Right lobe of liver (tissue), 6 donors: ENCODE results near the gene ADGRB3. TPM values are rescaled to one million over a fixed set of nuclear protein-coding genes. Genes with fewer than 3 reads are reported as not detected.

Experiments used
- ATAC-seq, 4 donors: fragments of 200-7000 bp; cut with Tn5 transposase; one replicate each; pipeline ENCODE4 v1.9.1; 2020; ENCODE audit warnings: mild to moderate bottlenecking in 4 of 4, moderate library complexity in 4 of 4
- DNase-seq, 3 donors: peaks; one replicate each; pipeline ENCODE4 v3.0.0-alpha.2; 2020
- H3K27ac ChIP-seq, 3 donors: fragments of 200-600 bp; one replicate each; pipeline ENCODE4 v1.8.0; 2022
- H3K27me3 ChIP-seq, 2 donors: fragments of 200-600 bp; one replicate each; pipeline ENCODE4 v1.8.0; 2022
- H3K36me3 ChIP-seq, 4 donors: fragments of 200-600 bp; sonication (generic) in 1 of 4; one replicate each; pipeline versions ENCODE4 v1.5.1 to v1.8.0; 2017 to 2022; ENCODE audit warnings: control low read depth in 1 of 4
- H3K4me1 ChIP-seq, 4 donors: fragments of 200-600 bp; sonication (generic) in 1 of 4; one replicate each; pipeline versions ENCODE4 v1.5.1 to v1.8.0; 2017 to 2022; ENCODE audit warnings: control low read depth in 1 of 4
- H3K4me3 ChIP-seq, 3 donors: fragments of 200-600 bp; one replicate each; pipeline ENCODE4 v1.8.0; 2022
- H3K9me3 ChIP-seq, 4 donors: fragments of 200-600 bp; sonication (generic) in 1 of 4; one replicate each; pipeline versions ENCODE4 v1.5.1 to v1.8.0; 2017 to 2022; ENCODE audit warnings: control low read depth in 1 of 4
- POLR2A ChIP-seq: fragments of 450-650 bp; IDR thresholded peaks from one replicate; pipeline ENCODE4 v1.6.1; 2017; ENCODE audit warnings: antibody characterized with exemption, mild to moderate bottlenecking
- WGBS: methylation state at CpG from one replicate; pipeline ENCODE4 v1.1.6; 2018; ENCODE audit warnings: low coverage, low lambda C conversion rate; ENCODE audit not compliant: insufficient coverage; ENCODE audit errors: missing lambda C conversion rate; 5-methylcytosine and 5-hydroxymethylcytosine counted together
- intact Hi-C, 2 donors: fragments of 100-400 bp; cut with DNase I; formaldehyde crosslinking; loops; one replicate each; pipeline versions ENCODE4 v1.11.2 to v1.14.1; 2022
- total RNA-seq, 6 experiments: library from RNA; depleted of rRNA in 2 of 6; stranded (reverse); fragments of >200 nt in 2 of 6; fragmentation: NEBNext Ultra II Directional in 3 of 6; extraction: Animal tissue kit (Norgen Biotek cat#: 25700) in 3 of 6; gene quantifications; one replicate each; pipeline versions ENCODE4 v1.1.0 to v1.2.4, GENCODE V29; 2016 to 2023
- TF ChIP-seq, protein P1 (sequence below), 4 donors: fragments of 200-600 bp in 3 of 4; fragments of 450-650 bp in 1 of 4; IDR thresholded peaks; one replicate each; pipeline versions ENCODE4 v1.5.1 to v1.8.0; 2016 to 2022; ENCODE audit warnings: antibody characterized with exemption in 4 of 4, mild to moderate bottlenecking in 2 of 4
- donor health status: DM: no; HTN: yes; CAD: no.
- donor health status: DM: no; HTN: no; CAD: no.
- donor health status: DM: no; HTN: no; CAD: no.
- donor health status: DM: no; HTN: yes; CAD: no.
- donor health status: DM: no; HTN: yes; CAD: no.

Gene ADGRB3
- total RNA-seq, 6 experiments from 2014 or later: 0.18 to 0.42 (median 0.24) TPM

DNA sequence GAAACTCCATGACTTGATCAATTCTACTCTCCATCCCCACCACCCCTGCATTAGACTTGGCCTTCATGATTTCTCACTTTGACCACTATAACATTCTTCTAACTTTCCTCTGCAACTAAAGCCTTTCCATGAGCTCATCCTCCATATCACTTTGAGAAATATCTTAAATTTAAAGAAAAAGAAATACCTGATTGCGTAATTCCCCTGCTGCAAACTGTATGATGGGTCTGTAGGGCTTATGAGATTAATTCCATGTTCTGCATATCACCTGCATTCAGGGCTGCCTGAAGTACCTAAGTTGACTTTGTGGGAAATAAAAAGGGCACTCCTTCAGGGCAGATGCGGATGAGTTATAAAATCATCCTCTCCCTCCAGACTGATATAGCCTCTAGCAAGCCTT is 611.9 kb downstream of the ADGRB3 start:
- no peaks in the 10 kb centered on the region for H3K36me3 ChIP-seq
- TF ChIP-seq, protein P1, sequence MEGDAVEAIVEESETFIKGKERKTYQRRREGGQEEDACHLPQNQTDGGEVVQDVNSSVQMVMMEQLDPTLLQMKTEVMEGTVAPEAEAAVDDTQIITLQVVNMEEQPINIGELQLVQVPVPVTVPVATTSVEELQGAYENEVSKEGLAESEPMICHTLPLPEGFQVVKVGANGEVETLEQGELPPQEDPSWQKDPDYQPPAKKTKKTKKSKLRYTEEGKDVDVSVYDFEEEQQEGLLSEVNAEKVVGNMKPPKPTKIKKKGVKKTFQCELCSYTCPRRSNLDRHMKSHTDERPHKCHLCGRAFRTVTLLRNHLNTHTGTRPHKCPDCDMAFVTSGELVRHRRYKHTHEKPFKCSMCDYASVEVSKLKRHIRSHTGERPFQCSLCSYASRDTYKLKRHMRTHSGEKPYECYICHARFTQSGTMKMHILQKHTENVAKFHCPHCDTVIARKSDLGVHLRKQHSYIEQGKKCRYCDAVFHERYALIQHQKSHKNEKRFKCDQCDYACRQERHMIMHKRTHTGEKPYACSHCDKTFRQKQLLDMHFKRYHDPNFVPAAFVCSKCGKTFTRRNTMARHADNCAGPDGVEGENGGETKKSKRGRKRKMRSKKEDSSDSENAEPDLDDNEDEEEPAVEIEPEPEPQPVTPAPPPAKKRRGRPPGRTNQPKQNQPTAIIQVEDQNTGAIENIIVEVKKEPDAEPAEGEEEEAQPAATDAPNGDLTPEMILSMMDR (IDR thresholded peaks at IDR 0.05): no peak
- TF ChIP-seq POLR2A: no peak
- intact Hi-C loops: no loop called here
- no peaks in the 10 kb centered on the region for H3K9me3 ChIP-seq
- ATAC-seq (no peak), DNase-seq (no peak)
- H3K4me3 ChIP-seq: no peak overlapping the region
- no peak overlapping the region for H3K27ac ChIP-seq
- no peaks in the 10 kb centered on the region for H3K4me1 ChIP-seq
- no peaks in the 10 kb centered on the region for H3K27me3 ChIP-seq
- 52% methylated on average over 2 of the region's 2 CpGs for WGBS

GRCh38 chr6:69261010-69261409 is 625.9 kb downstream of the ADGRB3 start:
- DNase-seq (no peak), ATAC-seq (no peak)
- Histone ChIP-seq H3K4me3 (no peak overlapping the region), H3K27me3 (no peaks in the 10 kb centered on the region), H3K9me3 (no peaks in the 10 kb centered on the region), H3K27ac (no peak overlapping the region), H3K4me1 (no peaks in the 10 kb centered on the region), H3K36me3 (no peaks in the 10 kb centered on the region)
- 58% methylated on average over 2 of the region's 2 CpGs for WGBS
- intact Hi-C loops: no loop called here
- no peak for TF ChIP-seq POLR2A
- TF ChIP-seq, protein P1 (IDR thresholded peaks at IDR 0.05): no peak

- intact Hi-C loops: no loop called here
- no peak for DNase-seq
- 39% methylated on average over 2 of the region's 2 CpGs for WGBS
- no peak for TF ChIP-seq POLR2A
- TF ChIP-seq, protein P1 (IDR thresholded peaks at IDR 0.05): no peak
- Histone ChIP-seq H3K27me3 (no peaks in the 10 kb centered on the region), H3K4me1 (no peaks in the 10 kb centered on the region), H3K36me3 (no peaks in the 10 kb centered on the region), H3K27ac (no peak overlapping the region), H3K9me3 (no peaks in the 10 kb centered on the region), H3K4me3 (no peak overlapping the region)
- no peak for ATAC-seq
Observed at GRCh38 chr6:69263297-69263696, 628.2 kb downstream of the ADGRB3 start.

DNA sequence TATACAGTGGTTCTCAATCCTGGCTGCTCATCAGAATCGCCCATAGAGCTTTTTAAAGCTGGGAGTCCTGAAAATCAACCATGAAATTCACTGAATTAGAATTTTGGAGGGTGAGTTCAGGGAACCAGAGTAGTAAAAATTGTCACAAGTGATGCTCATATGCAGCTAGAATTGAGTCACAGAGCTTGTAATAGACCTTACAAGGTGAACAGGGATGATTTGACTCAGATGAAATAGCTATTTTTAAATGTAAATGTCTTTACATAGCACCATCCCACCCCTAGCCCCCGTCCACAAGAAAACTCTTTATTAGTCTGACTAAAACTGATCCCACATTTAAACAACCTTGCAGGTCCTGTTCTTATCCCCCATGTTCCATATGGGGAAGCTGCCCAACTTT is 630.0 kb downstream of the ADGRB3 start:
- TF ChIP-seq, protein P1 (IDR thresholded peaks at IDR 0.05): no peak
- no peak for TF ChIP-seq POLR2A
- no peaks in the 10 kb centered on the region for H3K36me3 ChIP-seq
- intact Hi-C loops: no loop called here
- H3K4me1 ChIP-seq: no peaks in the 10 kb centered on the region
- no peak for DNase-seq
- no peak for ATAC-seq
- no peak overlapping the region for H3K4me3 ChIP-seq
- H3K27ac ChIP-seq: no peak overlapping the region
- no peaks in the 10 kb centered on the region for H3K27me3 ChIP-seq
- WGBS: 17% methylated on average over 2 of the region's 2 CpGs
- H3K9me3 ChIP-seq: no peaks in the 10 kb centered on the region

- H3K27me3 ChIP-seq: no peaks in the 10 kb centered on the region
- 33% methylated on average over 1 of the region's 1 CpG for WGBS
- H3K27ac ChIP-seq: no peak overlapping the region
- DNase-seq (no peak), ATAC-seq (no peak)
- TF ChIP-seq POLR2A: no peak
- TF ChIP-seq, protein P1 (IDR thresholded peaks at IDR 0.05): no peak
- no peaks in the 10 kb centered on the region for H3K36me3 ChIP-seq
- no peaks in the 10 kb centered on the region for H3K4me1 ChIP-seq
- H3K4me3 ChIP-seq: no peak overlapping the region
- no peaks in the 10 kb centered on the region for H3K9me3 ChIP-seq
- intact Hi-C loops: no loop called here
Observed at GRCh38 chr6:69265706-69266105, 630.6 kb downstream of the ADGRB3 start.
